Nephron (organoid): ENCODE results near the gene PEX11G.

Source experiments
- H3K27ac Mint-ChIP-seq, 3 experiments: 2 replicates each; pipeline ENCODE4 v1.8.0; 2020; ENCODE audit warnings: mixed read lengths in 3 of 3, mild to moderate bottlenecking in 2 of 3, moderate library complexity in 1 of 3
- H3K27me3 Mint-ChIP-seq: 2 replicates; pipeline ENCODE4 v1.8.0; 2021; ENCODE audit warnings: low read depth, mild to moderate bottlenecking, moderate library complexity, mixed read lengths
- H3K36me3 Mint-ChIP-seq: 2 replicates; pipeline ENCODE4 v1.8.0; 2020; ENCODE audit warnings: low read depth, mixed read lengths
- H3K4me1 Mint-ChIP-seq: 2 replicates; pipeline ENCODE4 v1.8.0; 2020; ENCODE audit warnings: mixed read lengths
- H3K4me3 Mint-ChIP-seq, 3 experiments: 2 replicates each; pipeline ENCODE4 v1.8.0; 2020; ENCODE audit warnings: mild to moderate bottlenecking in 3 of 3, mixed read lengths in 3 of 3, moderate library complexity in 2 of 3
- H3K9me3 Mint-ChIP-seq: 2 replicates; pipeline ENCODE4 v1.8.0; 2020; ENCODE audit warnings: mixed read lengths
- TF ChIP-seq, protein P1 (sequence below), 3 experiments: fragments of 200-600 bp; sonication (generic); IDR thresholded peaks; one replicate each; pipeline ENCODE4 v1.5.0; 2021; ENCODE audit warnings: antibody characterized with exemption in 3 of 3; ENCODE audit not compliant: unreplicated experiment in 3 of 3

The PEX11G gene

DNA sequence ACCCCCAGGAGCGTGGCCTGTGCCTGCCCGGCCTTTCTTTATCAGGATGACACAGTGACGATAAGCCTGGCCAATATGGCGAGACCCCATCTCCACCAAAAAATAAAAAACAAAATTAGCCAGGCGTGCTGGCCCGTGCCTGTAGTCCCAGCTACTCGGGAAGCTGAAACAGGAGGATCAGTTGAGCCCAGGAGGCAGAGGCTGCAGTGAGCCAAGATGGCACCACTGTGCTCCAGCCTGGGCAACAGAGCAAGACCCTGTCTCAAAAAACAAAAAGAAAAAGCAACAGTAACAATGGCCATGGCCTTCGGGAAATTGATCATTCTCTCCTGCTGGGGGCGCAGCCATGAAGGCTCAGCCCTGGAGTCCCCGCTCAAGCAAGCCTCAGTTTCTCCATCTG is 11.1 kb downstream of the PEX11G start:
- no peaks in the 10 kb centered on the region for H3K36me3 Mint-ChIP-seq
- H3K9me3 Mint-ChIP-seq, result no peaks in the 10 kb centered on the region
- TF ChIP-seq, protein P1, sequence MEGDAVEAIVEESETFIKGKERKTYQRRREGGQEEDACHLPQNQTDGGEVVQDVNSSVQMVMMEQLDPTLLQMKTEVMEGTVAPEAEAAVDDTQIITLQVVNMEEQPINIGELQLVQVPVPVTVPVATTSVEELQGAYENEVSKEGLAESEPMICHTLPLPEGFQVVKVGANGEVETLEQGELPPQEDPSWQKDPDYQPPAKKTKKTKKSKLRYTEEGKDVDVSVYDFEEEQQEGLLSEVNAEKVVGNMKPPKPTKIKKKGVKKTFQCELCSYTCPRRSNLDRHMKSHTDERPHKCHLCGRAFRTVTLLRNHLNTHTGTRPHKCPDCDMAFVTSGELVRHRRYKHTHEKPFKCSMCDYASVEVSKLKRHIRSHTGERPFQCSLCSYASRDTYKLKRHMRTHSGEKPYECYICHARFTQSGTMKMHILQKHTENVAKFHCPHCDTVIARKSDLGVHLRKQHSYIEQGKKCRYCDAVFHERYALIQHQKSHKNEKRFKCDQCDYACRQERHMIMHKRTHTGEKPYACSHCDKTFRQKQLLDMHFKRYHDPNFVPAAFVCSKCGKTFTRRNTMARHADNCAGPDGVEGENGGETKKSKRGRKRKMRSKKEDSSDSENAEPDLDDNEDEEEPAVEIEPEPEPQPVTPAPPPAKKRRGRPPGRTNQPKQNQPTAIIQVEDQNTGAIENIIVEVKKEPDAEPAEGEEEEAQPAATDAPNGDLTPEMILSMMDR (IDR thresholded peaks at IDR 0.05; ENCODE audit: unreplicated experiment in 3 of 3), result no peak
- no peaks in the 10 kb centered on the region for H3K27me3 Mint-ChIP-seq
- H3K4me1 Mint-ChIP-seq, result peaks cover 15% of the 10 kb centered on the region
- H3K4me3 Mint-ChIP-seq, result no peak overlapping the region
- H3K27ac Mint-ChIP-seq, result no peak overlapping the region

DNA sequence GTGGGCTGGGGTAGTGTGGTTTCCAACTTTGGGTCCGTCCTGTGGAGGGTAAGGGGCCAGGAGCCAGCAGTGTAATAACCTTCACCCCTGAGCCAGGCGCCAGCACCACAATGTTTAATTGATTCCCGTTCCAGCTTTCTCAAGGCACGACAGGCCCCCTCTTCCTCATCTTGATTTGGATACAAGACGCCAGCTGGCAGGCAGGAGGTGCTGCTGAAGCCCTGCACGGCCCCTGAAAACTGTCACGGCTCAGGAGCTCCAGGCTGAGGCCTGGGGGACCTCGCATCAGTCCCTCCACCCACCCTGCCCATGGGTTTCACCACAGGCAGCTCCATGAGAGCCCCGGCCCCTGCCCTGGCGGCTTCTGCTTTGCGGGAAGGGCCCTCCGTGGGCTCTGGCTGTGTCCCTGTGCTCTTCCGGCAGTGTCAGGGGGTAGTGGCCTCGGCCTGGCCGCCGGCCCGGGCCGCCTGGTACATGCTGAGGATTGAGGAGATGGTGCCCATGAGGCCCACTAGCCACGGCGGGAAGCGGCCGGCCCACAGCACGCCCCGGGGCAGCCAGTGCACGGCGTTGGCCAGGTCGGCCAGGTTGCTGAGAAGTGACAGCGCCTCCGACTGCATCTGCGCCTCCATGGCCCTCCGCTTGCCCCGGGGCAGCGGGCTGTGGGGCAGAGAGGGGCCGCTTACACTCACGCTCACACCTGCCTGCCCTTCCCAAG is 11.9 kb downstream of the PEX11G start:
- Mint-ChIP-seq H3K27me3 (no peaks in the 10 kb centered on the region), H3K4me1 (peaks cover 15% of the 10 kb centered on the region), H3K9me3 (no peaks in the 10 kb centered on the region), H3K4me3 (no peak overlapping the region), H3K36me3 (peaks cover 7% of the 10 kb centered on the region), H3K27ac (no peak overlapping the region)
- TF ChIP-seq, protein P1 (IDR thresholded peaks at IDR 0.05; ENCODE audit: unreplicated experiment in 3 of 3), result no peak

DNA sequence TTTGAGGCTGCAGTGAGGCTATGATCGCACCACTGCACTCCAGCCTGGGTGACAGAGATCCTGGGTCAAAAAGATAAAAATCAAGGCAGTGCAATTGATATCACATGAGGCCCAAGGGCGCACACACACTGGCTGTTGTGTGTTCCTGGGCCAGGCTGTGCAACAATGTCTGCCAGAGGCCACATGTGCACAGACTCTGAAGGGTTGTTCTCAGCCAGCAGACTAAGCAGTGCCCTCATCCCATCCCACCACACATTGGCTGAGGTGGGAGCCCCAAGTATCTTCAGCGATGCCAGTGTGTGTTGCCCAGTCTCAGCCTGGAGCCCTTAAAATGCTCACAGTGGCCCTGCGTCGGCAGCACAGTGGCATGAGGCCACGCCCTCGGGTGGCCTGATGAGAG is 12.6 kb downstream of the PEX11G start:
- no peaks in the 10 kb centered on the region for H3K9me3 Mint-ChIP-seq
- H3K36me3 Mint-ChIP-seq, result peaks cover 9% of the 10 kb centered on the region
- TF ChIP-seq, protein P1 (IDR thresholded peaks at IDR 0.05; ENCODE audit: unreplicated experiment in 3 of 3), result no peak
- no peaks in the 10 kb centered on the region for H3K27me3 Mint-ChIP-seq
- H3K4me3 Mint-ChIP-seq, result no peak overlapping the region
- H3K4me1 Mint-ChIP-seq, result peaks cover 15% of the 10 kb centered on the region
- H3K27ac Mint-ChIP-seq, result no peak overlapping the region

DNA sequence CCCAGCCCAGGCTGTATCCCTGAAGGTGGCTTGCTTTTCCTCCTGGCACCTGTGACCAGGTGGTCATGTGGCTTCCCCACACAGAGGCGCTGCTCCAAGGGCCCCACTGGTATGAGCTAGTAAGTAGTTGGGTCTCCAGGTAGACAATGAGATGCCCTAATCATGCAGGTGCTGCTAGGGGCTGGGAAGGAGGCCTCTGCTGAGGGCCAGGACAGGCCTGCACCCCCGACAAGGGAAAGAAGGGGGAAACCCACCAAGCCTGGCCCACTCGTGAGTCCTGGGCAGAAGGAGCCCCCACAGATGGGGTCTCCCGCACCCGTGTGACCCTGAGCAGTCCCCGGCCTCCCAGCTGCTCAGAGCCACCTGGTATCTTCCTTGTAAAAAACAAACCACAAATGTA is 13.2 kb downstream of the PEX11G start:
- no peaks in the 10 kb centered on the region for H3K27me3 Mint-ChIP-seq
- H3K4me3 Mint-ChIP-seq, result no peak overlapping the region
- H3K36me3 Mint-ChIP-seq, result peaks cover 9% of the 10 kb centered on the region
- peaks cover 13% of the 10 kb centered on the region for H3K4me1 Mint-ChIP-seq
- TF ChIP-seq, protein P1 (IDR thresholded peaks at IDR 0.05; ENCODE audit: unreplicated experiment in 3 of 3), result no peak
- no peaks in the 10 kb centered on the region for H3K9me3 Mint-ChIP-seq
- H3K27ac Mint-ChIP-seq, result no peak overlapping the region

DNA sequence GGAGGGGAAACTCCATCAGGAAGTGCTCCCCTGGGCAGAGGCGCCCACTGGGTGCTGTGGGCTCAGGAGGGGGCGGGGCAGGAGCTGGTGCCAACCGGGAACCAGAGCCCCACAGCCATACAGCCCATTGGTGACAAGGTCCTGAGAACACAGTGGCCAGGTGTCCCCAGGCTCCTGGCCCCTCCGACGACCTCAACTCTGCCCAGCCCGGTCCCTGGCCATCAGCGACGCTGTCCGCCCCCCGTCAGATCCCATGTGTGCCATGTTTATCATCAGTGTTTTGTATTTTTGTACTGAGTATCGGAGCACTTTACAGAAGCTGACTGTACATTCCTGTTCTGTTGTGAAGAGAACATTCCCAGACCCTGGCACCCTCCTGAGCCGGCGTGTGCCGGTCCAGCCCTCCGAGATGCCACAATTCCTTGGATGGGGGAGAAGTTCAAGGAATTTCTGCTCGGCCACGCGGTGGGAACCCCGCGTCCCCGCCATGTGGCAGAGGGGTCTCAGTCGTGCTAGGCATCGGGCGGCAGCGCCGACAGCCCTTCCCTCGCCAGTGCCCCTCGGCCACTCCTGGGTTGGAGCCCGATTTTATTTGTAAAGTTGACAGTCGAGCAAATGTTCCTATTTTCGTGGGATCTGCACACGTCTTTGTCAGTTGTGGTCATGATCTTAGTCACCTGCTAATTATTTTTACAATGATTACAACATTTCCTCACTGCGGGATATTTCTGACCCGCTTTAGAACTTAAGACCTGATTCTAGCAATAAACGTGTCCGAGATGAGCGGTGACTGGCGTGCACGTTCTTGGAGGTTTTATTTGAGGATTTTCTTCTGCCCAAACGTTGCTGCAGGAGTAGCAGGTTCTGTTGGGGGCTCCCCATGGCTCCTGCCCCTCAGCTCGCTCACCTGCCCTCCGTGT is 16.9 kb downstream of the PEX11G start:
- H3K27ac Mint-ChIP-seq, result no peak overlapping the region
- H3K36me3 Mint-ChIP-seq, result peaks cover 13% of the 10 kb centered on the region
- no peak overlapping the region for H3K4me3 Mint-ChIP-seq
- H3K27me3 Mint-ChIP-seq, result no peaks in the 10 kb centered on the region
- TF ChIP-seq, protein P1 (IDR thresholded peaks at IDR 0.05; ENCODE audit: unreplicated experiment in 3 of 3), result no peak
- no peaks in the 10 kb centered on the region for H3K4me1 Mint-ChIP-seq
- H3K9me3 Mint-ChIP-seq, result no peaks in the 10 kb centered on the region
